Fibroblast of skin of left biceps (primary cell): ENCODE data around the gene MTUS2.

ENCODE experiments used
- DNase-seq, 2 experiments: peaks; one replicate each; pipeline ENCODE4 v3.0.0-alpha.2; 2013; ENCODE audit warnings: low read depth in 2 of 2

Gene MTUS2

DNA sequence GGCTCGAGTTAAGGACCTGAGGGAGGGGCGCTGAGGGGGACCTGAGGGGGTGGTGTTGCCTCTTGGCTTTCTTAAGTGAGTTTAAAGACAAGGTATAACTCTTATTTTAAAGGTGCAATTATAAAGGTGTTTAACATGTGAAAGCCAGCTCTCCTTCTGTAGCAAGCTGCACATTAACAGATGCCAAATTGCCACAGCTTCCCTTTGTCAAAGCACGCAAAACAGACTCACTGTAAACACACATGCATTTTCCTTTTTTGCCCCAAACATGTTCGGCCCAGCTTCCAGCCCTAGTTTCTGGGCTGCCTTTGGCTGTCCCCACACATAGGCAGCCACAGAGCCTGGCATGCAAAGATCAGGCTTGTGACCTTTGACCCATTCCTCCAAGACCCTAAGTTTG is 663.5 kb downstream of the MTUS2 start:
- no peak for DNase-seq

DNA sequence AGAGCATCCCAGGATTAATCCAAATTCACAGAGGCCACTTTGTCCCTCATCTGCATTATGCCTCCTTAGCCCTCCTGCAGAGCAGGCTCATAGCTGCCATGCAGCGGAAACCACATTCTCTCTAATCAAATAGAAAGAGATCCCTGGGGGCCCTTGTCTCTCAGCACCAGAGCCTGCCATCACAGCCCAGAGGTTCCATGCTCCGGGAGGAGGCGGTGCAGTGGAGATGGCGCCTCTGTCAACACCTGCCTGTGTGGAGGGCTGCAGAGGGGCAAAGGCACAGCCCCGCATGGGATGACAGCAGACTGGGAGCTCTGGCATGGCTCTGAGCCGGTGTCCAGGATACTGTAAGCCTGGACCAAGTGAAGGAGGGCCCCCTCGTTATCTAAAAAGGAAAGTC is 664.1 kb downstream of the MTUS2 start:
- DNase-seq: no peak

DNA sequence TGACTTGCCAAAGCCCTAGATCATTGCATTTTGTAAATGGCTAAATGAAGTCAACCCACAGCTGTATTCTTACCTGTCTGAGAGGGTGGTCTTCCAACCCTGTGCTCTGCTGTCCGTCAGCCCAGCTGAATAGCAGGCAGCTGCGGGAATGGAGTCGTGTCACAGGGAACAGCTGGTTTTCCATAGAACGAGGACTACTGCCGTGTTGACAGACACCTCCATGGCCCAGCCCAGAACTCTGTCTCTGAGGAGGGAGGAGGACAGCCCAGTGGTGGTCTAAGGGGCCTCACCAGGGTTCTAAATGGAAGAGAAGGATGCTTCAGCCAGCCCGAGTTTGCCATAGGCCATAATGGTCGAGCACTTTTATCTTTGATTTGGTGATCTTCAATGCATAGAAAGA is 664.7 kb downstream of the MTUS2 start:
- no peak for DNase-seq

DNA sequence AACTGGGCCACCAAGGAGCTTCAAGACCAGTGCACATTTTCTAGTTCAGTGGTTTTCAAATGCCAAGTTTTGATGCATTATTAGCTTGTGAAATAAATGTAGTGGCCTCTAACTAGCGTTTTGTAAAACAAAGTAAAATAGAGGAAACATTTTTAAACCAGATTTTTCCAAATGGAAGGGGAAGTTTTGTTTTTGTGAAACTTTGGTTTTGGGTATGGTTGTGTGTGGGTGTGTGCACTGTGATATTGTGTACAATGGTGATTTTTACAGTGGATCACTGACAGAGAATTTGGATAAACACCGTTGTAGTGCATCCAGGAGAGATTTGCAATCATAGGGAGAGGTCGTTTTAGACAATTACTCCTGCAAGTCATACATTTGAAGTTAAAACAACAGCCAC is 666.4 kb downstream of the MTUS2 start:
- no peak for DNase-seq

DNA sequence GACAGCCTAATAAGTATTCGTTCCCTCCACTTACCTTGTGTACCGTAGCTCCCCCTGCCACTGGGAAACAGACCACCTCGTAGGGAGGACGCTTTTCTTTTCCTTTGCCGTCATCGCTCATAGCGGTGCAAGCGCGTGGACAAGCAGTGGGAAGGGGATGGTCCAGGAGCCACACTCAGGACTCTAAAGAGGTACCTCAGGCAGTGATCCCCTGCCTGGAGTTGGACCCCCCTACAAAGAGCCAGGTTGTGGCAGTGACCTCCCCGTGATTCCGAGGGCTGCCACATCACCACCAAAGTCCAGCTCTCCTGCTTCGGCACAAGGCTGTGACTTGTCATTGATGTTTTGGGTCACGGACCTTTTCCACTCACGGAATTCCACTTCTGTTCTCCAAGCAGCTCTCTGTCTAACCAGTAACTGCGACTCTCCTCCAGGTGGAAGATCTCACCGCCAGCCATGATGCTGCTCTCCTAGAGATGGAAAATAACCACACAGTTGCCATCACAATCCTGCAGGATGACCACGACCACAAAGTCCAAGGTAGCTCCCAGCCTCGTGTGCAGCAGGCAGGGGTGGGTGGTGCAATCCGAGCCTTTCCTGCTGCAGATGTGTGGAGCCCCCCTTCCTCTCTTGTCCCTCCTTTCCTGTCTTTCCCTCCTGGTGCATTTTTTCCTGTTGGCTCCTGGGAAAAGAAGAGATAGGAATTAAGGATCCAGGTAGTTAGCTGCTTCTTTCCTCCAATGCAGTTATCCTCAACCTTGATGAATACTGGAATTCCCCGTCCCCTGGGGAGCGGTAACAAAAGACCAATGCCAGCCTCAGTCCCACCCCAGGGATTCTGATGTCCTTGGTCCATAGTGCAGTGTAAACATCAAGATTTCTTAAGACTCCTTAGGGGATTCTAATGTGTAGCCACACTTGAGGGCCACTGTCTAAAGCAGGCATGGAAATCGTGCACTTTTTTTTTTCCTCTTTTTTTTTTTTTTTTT is 667.6 kb downstream of the MTUS2 start:
- DNase-seq: no peak

DNA sequence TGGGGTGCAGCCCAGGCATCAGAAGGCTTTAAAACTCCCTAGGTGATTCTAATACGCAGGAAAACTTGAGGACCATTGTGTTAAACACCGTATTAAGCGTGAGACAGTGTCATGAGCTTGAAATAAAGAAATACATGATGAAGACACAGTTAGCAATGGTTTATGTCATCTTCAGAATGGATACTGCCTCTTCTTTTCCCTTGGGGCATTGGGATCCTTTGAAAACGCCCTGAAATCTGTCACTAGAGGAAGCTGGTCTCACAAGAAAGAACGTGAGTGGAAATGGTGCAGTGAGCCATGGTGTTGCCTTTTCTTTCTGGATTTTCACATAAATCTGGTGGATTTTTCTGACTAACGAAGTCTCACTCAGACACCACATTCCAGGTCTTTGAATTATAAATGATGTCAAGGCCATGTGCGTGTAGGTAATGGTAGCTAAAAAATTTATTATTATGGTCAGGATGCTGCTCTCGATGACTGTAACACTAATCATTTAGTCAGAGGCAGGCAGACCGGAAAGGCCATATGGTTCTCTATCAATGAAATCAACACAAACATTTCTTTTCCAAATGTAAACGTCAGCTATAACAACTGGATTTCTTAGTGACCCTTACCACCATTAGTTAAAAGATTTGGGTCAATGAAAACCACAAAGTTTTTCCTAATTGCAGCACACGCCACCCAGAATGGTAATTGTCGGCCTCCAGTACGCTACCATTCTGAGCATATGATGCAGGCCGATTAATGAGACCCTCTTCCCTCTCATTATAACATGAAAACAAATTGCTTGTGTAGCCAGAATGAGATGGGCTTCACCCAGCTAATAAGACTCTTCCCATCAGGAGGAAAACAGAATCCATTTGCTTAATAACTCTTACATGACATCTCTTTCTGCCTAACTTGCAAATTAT is 669.8 kb downstream of the MTUS2 start:
- no peak for DNase-seq

DNA sequence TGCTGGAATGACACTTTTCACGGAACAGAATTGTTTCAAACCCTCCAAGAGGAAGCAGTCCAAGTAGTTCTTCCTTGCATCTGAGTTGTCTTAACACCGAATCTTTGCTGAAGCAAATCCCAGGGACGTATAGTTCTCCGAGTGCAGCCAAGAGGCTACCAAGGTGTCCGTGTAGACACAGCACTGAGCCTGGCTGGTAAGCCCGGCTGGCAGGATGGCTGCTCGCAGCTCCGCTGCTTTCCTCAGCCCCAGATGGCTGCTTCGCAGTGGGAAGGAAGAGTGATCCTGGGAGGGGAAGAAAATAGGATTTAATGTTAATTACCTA is 670.4 kb downstream of the MTUS2 start:
- DNase-seq: no peak

DNA sequence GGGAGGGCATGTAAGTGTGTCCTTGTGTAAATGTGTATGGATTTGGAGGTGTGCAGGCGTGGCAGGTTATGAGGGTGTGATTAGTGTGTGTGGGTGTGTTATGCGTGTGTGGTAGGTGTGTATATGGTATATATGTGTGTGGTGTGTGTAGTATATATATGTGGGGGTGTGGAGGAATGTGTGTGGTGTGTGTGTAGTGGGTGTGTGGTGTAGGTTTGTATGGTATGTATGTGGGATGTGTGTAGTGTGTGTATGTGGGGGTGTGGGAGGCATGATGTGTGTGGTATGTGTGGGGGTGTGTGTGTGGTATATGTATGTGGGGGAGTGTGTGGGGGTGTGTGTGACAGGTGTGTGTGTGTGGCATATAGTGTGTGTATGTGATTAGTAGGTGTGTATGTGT is 671.1 kb downstream of the MTUS2 start:
- DNase-seq: no peak

DNA sequence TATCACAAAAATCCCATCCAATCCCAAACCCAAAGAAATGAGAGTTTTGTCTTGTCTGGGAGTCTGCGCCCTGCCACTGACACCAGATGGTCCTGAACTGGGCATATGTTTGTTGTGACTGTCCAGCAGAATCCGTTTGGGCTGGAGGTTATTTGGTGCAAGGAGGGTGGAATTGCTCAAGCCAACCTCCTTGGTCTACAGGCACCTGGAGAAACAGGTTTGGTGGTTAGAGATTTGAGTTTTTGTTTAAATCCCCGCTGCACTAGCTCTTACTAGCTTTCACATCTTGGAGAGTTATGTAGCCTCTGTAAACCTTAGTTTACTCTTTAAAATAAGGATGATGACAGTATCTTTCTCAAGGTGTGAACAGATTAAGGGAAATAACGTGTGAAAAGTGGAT is 673.7 kb downstream of the MTUS2 start:
- no peak for DNase-seq

DNA sequence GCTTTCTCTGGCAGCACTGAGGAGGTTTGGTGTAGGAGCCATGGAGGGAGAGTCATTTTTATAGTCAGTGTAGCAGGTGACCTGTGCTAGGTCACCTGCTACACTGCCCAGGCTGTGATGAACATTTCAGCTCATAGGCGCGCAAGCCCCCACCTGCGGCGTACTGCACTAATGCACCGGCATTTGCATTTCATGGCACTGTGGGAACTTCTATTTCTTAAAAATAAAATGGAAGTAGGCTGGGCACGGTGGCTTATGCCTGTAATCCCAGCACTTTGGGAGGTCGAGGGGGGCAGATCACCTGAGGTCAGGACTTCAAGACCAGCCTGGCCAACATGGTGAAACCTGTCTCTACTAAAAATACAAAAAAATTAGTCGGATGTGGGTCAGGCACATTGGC is 674.4 kb downstream of the MTUS2 start:
- no peak for DNase-seq

DNA sequence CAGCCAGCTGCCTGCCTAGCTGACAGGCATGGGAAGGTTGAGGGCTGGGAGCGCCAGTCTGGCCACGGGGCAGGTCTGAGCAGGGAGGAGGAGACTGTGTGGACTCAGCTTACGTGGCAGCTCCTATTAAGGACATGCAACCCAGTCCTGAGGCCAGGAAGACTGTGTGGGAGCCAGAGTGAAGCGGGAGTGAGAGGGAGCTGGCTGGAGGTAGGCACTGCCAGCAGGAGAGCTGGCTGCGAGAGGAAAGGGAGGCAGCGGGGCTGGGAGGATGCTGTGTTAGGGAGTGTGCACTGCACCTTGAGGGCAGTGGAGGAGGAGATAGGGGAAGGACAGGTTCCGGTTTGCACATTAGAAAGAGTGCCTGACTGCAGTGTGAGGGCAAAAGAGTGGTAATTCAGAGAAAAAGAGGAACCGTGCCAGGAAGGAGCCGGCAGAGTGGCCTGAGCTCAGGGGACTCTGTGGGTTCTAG is 676.1 kb downstream of the MTUS2 start:
- no peak for DNase-seq

DNA sequence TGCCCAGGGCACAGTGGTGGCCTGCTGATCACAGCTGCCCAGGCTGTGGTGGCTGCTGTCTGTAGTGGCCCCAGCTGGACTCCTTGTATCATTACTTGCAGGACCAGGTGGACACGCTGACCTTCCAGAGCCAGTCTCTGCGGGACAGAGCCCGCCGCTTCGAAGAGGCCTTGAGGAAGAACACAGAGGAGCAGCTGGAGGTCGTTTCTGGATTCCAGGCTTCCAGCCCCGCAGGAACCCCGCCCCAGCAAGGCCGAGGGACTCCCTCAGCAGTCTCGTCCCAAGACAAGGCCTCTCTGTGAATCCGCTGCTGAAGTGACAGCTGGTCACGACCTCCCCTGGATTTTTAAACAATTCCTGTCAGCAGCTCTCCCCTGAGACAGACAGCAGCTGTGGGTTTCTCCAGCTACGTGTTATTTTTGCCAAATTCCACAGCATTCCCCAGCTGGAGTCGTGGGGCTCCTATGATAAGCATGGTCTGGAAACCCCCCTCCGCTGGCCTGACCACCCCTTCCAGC is 677.1 kb downstream of the MTUS2 start:
- peak; percentile 34 to 41 for DNase-seq

DNA sequence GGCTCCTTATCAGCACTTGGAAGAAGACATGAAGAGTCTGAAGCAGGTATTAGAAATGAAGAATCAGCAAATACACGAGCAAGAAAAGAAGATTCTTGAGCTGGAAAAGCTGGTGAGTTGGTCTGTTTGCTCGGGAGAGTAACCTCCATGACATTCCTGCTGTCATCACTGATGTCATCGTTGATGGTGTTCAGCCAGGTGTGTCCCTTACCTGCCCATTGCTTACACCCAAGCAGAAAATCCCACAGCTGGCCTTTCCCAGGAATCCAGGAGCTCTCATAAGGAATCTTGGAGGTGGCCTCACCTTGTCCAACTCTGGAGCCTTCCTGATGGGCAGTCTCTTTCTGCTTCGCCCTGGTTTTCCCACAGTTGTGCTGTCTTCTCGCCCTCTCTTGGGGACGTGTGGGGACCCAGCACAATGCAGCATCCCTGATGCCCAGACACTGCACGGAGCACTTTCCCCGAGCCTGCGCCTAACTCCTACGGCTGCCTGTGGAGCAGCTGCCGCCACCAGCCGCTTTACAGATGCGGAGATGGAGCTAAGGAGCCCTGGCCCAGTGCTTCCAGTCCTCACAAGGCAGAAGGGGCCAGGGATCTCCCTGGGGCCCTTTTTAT is 678.4 kb downstream of the MTUS2 start:
- DNase-seq: no peak

DNA sequence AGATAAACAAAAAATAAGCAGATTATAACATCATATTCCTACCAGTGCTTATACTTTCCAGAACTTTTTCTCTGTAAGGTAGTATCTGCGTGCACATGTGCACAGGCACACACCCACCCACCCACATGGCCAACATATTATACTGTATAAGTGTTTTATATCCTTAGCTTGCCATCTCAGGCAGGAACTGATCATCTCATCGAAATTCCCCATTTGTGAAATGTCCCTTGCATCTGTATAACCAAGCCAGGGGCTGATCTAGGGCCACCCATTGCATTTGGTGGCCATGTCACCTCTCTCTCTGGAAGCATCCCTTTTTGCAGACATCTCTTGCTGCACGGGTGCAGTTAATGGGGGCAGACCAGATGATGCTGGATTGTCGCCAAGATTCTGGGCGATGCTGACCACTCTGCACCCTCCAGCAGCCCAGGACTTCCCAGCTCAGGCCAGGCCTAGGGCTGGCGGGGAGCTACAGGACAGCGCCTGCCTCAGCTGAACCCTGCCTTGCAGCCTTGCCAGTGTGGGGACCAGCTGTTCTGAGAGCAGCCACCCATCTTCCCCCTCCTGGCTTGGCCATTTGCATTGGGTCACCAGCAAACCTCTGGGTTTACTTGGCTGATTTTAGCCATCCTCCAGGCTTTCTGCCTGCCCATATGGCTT is 679.5 kb downstream of the MTUS2 start:
- DNase-seq: no peak

DNA sequence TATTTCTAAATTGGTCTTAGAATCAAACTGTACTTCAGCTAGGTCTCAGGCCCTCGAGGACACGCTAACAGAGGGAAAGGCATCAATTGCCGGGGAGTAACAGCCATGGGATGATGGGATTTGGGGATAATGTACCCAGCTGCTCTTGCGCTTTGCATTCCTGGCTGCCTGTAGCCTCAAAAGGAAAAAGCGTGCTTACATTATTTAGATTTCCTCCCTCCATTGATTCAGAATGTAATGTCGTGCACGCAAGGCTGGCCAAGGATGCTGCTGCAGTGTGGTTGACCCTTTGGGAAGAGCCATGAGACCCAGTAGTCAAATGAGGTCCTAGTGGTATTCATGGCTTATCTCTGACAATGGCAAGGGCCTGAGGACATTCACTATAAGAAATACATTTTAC is 680.2 kb downstream of the MTUS2 start:
- no peak for DNase-seq

DNA sequence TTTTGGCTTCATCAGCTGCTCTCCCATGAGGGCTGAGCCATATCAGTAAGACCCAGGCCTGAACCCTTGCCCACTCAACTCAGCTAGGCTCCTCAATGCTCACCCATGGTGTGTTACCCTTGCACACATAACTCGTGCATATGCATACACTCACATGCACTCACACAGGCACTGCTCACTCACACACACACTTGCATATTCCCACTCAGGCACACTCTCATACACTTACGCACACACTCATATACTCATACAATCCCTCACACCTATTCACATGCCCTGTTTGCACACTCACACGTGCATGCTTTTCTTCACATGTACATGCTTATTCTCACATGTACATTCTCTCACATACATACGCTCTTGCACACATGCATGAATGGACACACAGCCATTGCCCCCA is 681.5 kb downstream of the MTUS2 start:
- no peak for DNase-seq

DNA sequence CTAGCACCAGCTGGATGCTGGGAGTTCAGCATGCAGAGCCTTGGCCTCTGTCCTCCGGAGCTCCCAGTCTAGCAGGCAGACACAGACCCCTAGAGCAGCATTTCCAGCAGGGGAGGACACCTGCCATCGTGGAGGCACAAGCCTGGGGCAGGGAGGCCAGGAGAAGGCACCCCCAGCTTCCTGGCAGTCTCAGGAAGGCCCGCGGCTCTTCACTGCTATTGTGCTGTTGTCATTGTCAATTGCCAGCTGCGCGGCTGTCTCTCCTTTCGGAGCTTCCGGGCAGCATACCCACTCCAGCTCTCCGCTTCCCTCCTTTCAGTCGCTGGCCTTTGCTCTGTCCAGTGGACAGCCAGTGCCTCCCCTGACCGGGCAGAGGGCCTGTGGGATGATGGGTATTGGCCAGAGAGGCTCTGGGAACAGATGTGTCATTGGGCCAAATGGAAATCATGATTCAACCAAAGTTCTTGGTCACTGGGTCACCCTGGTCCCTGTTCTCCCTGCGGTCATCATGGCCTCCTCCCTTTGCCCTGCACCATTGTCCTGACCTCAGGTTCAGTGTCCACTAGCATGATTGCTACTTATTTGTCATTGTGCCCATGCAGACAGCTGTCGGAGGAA is 682.4 kb downstream of the MTUS2 start:
- no peak for DNase-seq

DNA sequence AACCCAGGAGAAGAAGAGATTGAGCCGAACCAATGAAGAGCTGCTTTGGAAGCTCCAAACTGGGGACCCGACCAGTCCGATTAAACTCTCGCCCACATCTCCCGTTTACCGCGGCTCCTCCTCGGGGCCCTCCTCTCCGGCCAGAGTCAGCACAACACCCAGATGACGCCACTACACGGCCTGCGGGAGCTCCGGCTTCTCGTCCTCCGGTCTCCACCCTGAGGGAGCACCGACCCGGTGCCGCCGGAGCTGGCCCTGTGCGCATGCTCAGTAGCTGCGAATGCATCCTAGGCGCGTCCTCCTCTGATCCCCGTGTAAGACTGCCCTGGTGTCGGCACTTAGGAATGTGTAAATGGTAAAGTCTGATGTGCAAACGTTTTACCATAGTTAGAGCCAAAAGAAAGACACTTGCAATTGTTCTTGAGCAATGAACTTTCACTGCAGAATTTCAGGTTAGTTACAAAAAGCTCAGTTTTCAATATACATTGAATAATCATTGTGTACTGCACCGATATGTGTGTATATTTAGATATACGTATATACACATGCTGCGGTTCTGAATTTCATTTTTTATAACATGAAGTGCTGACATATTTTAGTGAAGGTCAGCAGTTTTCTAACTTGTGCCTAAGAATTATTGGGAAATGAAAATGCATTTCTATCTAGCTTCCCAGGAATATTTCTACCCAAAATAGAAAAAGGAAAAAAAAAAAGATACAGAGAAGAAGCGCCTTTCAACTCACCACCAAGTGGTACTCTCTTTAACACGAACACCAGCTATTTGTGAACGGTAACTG is 683.1 kb downstream of the MTUS2 start:
- no peak for DNase-seq

DNA sequence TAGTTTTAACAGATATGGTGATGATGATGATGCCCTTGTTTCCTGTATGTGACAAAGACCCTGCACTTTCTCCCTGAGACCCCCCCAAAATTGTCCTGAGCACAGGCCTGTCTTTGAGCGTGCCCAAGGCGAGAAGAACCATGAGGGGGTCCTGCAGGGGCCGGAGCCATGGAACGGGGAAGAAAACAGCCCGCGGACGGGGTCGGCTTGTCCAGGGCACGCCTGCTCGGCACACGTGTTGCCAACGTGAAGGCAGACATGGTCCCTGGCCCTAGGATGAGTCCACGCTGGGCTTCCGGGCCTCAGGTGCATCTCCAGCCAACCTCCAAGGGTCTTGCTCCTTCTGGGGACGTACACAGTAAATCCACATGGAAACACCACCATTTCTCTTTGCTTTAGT is 684.6 kb downstream of the MTUS2 start:
- no peak for DNase-seq

DNA sequence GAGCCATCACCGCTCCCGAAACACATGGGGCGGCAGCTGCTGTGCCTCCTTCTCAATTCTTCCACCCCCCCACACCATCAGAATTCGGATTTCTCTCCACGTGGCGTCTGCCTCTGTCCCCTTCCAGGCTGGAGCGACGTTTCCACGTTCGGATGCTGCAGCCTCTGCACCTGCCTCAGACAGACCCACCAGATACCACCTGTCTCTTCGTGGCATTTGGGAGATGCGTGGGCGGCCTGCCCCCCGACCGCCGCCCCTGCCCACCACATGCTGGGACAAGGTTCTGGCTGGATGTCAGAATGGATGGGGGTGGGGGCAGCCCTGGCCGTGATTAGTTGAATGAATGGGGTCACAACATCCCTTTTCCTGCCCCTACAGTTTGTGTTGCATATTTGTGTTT is 685.4 kb downstream of the MTUS2 start:
- no peak for DNase-seq
